ENCODE data around the gene TRIM40. TPM values are rescaled to one million over a fixed set of nuclear protein-coding genes. Genes with fewer than 3 reads are reported as not detected.

Gene TRIM40
- total RNA-seq, 1 experiment from 2014 or later: not detected

- TF ChIP-seq YY1 (IDR thresholded peaks at IDR 0.05; ENCODE audit: extremely low read depth, insufficient replicate concordance, low read depth, low read length) (no peak), RAD21 (IDR thresholded peaks at IDR 0.05; ENCODE audit: low read depth) (no peak), ZNF274 (IDR thresholded peaks at IDR 0.05; ENCODE audit: low read depth, low read length) (no peak)
Observed at GRCh38 chr6:30163090-30163917, 27.4 kb downstream of the TRIM40 start, which contains the start of gene TRIM15 (continued).

DNA sequence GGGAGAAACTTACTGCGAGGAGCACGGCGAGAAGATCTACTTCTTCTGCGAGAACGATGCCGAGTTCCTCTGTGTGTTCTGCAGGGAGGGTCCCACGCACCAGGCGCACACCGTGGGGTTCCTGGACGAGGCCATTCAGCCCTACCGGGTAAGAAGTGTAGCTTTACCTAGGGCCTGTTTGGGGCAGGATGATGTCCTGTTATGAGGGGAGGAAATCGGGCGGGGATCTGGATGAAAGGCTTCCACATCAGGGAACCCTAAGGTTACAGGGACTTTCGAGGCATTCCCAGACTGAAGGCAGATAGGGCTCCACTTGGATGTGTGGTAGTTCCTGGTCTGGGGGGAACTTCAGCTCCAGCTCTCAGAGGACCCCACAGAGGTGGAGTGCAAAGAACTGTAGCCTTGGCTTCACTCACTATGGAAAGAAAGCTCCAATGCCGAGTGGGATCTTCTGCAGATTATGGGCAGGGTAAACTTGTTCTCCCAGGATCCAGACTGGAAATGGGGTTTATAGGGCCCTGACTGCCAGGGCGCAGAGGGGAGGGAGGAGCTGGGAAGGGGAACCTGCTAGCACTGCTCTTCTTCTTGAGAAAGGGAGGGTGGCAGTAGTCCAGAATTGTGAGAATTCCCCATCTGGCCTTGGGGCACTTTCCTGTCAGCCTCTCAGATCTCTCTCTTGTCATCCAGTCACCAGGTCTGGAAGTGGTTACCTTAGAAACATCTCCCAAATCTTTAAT is 28.1 kb downstream of the TRIM40 start:
- DNase-seq (ENCODE audit: low read depth, low spot score): no peak
- no TSS peak for BruUV-seq (replicated peaks)
- peaks cover 9 to 25% of the 10 kb centered on the region in 2 experiments; a peak in 3 of 4 replicates for H3K4me1 ChIP-seq (ENCODE audit: control insufficient read depth in 1 of 2, insufficient read depth in 2 of 2, low read length in 2 of 2)

More for the DNA sequence above, 28.1 kb downstream of the TRIM40 start:
- H3K27me3 ChIP-seq (ENCODE audit: insufficient read depth, low read length): no peaks in the 10 kb centered on the region
- ATAC-seq: no peak
- H3K79me2 ChIP-seq (ENCODE audit: insufficient read depth, low read length): no peaks in the 10 kb centered on the region
- TF ChIP-seq FOSL1 (IDR thresholded peaks at IDR 0.05; ENCODE audit: low read depth): no peak
- no peak for TF ChIP-seq TCF7L2 (IDR thresholded peaks at IDR 0.05; ENCODE audit: borderline replicate concordance, extremely low read depth, insufficient read depth, insufficient read length)
- TF ChIP-seq YY1 (IDR thresholded peaks at IDR 0.05; ENCODE audit: extremely low read depth, insufficient replicate concordance, low read depth, low read length): no peak
- TF ChIP-seq CBX3 (IDR thresholded peaks at IDR 0.05; ENCODE audit: low read depth): no peak
- TF ChIP-seq ZFX (IDR thresholded peaks at IDR 0.05): no peak
- TF ChIP-seq, protein P1, sequence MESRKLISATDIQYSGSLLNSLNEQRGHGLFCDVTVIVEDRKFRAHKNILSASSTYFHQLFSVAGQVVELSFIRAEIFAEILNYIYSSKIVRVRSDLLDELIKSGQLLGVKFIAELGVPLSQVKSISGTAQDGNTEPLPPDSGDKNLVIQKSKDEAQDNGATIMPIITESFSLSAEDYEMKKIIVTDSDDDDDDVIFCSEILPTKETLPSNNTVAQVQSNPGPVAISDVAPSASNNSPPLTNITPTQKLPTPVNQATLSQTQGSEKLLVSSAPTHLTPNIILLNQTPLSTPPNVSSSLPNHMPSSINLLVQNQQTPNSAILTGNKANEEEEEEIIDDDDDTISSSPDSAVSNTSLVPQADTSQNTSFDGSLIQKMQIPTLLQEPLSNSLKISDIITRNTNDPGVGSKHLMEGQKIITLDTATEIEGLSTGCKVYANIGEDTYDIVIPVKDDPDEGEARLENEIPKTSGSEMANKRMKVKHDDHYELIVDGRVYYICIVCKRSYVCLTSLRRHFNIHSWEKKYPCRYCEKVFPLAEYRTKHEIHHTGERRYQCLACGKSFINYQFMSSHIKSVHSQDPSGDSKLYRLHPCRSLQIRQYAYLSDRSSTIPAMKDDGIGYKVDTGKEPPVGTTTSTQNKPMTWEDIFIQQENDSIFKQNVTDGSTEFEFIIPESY (IDR thresholded peaks at IDR 0.05; ENCODE audit: extremely low read depth, insufficient replicate concordance, low read length): no peak
- no peak for TF ChIP-seq POLR2AphosphoS5 (IDR thresholded peaks at IDR 0.05; ENCODE audit: low read depth, low read length)
- H3K9me2 ChIP-seq (ENCODE audit: insufficient read depth): no peaks in the 10 kb centered on the region
- peak overlapping the region; percentile 49; the same call in 1 of the 2 replicates for H3K27ac ChIP-seq (ENCODE audit: low read depth, low read length)
- H3K36me3 ChIP-seq (ENCODE audit: control insufficient read depth in 1 of 2, insufficient read depth in 2 of 2, low read length in 2 of 2): no peaks in the 10 kb centered on the region
- H4K20me1 ChIP-seq (ENCODE audit: insufficient read depth): no peaks in the 10 kb centered on the region
- H3K9ac ChIP-seq (ENCODE audit: low read length): peak overlapping the region; percentile 54
- H3K4me3 ChIP-seq (replicated peaks in 1 of 2; ENCODE audit: low read depth in 1 of 2, low read length in 2 of 2): peak overlapping the region; percentile 52 to 66
- no peaks in the 10 kb centered on the region for H3K9me3 ChIP-seq (ENCODE audit: control insufficient read depth in 1 of 2, insufficient read depth in 1 of 2, low read depth in 1 of 2, low read length in 2 of 2)
- ChIA-PET POLR2A (no interaction called here), CTCF (no interaction called here), RAD21 (ENCODE audit: low non-redundant PET in 1 of 2, low total read pairs in 2 of 2, uncharacterized antibody in 2 of 2, unreplicated experiment in 2 of 2) (no interaction called here)
- intact Hi-C loops (cut with micrococcal nuclease): loop anchor here (2.0 kb wide), 1 partner anchor 61 kb away; no protein-coding TSS in a partner anchor
- peak overlapping the region; percentile 93 for H3K4me2 ChIP-seq (ENCODE audit: low read length)
- H2AFZ ChIP-seq (ENCODE audit: low read depth, low read length, poor library complexity, severe bottlenecking): no peak overlapping the region

All from HCT116 (cell line).